Femur (tissue), 1 donor: Measurements from ENCODE around the gene MTURN.
"Not testable (repeated sequence)": the region's sequence is repeated elsewhere in the genome, so short reads cannot be mapped to it uniquely, and the experiment has no call there.

Experiments
- DNase-seq: peaks from one replicate; pipeline ENCODE4 v3.0.0-alpha.2; 2017

MTURN gene

DNA sequence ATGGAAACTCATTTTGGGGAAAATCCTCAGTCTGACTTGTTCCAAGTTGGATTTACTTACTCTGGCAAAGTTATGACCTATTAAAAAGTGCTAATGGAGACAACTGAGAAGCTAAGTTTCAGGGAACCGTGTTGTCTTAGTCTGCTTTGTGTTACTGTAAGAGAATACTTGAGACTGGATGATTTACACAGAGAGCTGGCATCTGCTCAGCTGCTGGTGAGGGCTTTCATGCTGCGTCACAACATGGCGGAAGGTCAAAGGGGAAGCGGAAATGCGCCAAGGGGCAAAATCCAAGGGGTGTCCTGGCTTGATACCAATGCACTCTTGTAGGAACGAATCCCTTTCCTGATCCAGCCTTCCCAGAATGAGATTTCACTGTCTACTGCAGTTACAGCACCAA is 46.4 kb downstream of the MTURN start:
- DNase-seq = no peak

DNA sequence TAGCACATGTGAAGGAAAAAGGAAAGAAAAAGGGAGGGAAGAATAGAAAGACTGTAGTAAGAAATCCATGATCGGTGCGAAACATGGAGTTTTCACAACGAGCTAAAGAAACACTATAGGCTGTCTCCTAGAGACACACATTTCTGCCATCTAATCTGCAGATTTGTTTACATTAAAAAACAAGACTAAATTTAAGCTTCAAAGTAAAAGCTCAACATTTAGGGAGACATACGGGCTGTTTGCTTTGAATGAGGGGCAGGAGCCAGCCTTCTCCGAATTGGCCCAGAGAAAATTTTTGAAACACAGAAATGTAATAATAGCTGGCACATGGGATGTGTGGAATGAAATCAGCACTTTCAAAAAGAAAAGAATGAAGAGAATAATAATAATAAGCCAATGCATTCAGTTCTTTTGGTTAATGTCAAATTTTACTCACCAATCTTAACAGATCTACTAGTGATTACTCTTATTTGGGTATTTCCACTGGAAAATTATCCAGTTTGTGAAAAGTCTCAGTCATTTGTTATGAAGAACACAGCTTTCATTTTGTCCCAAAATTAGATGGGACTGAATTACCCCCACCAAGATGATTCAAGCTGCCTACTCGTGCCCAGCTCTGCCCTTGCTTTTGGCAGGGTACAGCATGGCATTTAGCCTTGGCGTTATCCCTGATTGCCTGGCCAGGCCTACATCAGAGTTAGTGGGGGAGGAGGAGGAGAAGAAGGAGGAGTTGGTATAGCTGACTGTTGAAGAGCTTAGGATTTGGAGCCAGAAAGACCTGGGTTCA is 47.1 kb downstream of the MTURN start:
- no peak for DNase-seq

GRCh38 chr7:30182814-30183213 is 48.0 kb downstream of the MTURN start:
- DNase-seq = no peak

- no peak for DNase-seq
Measured at GRCh38 chr7:30183749-30184369, 49.1 kb downstream of the MTURN start.

DNA sequence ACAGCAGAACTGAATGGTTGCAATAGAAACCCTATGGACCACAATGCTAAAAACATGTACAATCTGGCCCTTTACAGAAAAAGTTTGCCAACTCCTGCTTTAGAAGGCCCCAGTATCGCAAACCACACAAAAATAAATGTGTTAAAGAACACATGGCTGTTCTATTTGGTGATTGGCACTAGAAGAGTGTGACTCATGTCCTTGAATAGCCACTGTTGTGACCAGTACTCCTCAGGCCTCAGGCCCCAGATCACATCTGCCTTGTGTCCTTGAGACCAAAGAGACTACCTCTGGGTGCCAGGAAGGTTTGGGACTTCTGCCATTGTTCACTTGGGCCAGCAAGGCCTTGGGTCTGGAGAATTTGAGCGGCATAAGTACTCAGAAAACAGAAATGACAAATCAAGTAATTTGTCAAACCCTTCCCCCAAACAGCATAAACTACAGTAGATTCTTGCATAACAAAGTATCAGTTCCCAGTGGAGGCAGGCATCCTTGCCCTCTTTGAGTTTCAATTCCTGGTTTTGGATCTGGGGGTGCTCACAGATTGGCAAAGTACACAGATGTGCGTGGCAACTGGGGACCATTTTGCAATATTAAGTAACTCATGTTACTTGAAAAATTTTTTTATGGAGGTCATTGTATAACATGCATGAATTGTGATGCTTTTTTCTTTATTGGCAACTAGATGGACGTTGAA is 50.2 kb downstream of the MTURN start:
- no peak for DNase-seq

DNA sequence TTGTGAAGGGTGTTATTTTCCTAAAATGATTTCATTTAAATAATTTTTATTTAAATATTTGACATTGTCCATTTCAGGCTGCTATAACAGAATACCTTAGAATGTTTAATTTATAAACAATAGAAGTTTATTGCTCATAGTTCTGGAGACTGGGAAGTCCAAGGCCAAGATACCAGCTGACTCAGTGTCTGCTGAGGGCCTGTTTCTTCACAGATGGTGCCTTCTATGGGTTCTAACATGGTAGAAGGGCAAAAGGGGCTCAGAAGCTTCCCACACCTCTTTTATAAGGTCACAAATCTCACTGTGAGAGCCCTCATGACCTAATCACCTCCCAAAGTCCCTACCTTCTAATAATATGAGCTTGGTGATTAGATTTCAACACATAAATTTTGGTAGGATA is 50.7 kb downstream of the MTURN start:
- no peak for DNase-seq

DNA sequence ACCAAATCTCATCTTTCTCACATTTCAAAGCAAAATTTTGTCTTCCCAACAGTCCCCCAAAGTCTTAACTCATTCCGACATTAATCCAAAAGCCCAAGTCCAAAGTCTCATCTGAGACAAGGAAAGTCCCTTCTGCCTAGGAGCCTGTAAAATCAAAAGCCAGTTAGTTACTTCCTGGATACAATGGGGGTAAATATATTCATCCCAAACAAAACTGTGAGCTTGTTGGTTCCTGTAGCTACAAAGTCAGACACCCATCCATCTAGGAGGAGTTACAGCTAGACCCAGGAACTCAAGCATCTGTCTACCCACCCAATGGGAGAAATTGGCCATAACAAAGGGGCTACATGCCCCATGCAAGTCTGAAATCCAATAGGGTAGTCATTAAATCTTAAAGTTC is 51.9 kb downstream of the MTURN start:
- no peak for DNase-seq

DNA sequence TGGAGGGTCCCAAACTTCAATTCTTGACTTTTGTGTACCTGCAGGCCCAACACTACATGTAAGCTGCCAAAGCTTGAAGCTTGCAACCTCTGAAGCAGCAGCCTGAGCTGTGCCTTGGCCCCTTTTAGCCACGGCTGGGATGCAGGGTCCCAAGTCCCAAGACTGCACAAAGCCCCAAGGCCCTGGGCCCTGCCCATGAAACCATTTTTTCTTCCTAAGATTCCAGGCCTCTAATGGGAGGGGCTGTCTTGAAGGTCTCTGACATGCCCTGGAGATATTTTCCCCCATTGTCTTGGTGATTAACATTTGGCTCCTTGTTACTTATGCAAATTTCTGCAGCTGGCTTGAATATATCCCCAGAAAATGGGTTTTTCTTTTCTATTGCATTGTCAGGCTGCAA is 52.7 kb downstream of the MTURN start:
- no peak for DNase-seq

- not testable (repeated sequence) for DNase-seq
Measured at GRCh38 chr7:30188381-30188780, 53.6 kb downstream of the MTURN start.

- DNase-seq = no peak
Measured at GRCh38 chr7:30188811-30189210, 54.0 kb downstream of the MTURN start.

DNA sequence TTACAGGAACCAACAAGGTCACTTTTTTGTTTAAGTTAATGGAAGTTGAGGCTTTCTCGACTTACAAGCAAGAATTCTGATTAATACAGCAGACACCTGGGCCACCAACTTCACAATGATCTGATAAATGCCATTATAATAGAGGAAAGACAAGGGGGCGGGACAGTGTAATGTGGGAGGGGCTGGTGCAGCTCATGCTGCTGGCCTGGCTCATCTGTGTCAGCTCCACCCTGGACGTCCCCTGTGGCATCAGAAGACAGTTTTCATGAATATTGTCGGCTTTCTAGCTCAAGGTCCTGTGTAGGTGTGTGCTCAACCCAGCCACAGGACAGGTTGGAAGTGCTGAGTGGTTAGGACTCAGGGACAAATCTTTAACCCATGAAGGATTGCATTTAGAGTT is 57.0 kb downstream of the MTURN start:
- DNase-seq = no peak

DNA sequence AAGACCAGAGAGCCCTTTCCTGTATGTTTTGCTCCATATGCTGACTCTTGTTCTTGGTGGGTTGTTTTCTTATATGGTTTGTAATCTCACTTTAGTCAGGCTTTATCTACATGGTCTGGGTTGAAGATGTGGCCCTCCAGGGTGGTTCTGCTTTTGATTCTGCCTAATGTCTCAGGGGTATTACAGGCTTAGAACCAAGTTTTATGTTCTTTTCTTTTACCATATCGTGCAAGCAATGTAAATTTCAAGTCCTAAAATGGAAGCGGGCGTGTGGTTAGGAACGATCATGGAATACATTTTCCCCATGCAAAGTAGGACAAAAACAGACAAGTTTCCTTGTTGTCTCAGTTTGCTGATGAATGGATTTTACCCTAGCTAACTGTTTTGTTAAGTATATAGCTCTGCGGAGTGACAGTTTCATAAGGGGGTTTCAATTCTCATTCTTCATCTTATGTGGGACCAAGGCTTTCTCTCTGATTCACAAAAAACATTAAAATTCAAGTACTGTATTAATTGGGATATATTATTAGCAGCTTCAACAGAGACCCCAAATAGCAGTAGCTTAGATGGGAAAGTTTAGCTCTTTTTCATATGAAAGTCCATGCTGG is 58.7 kb downstream of the MTURN start:
- no peak for DNase-seq

DNA sequence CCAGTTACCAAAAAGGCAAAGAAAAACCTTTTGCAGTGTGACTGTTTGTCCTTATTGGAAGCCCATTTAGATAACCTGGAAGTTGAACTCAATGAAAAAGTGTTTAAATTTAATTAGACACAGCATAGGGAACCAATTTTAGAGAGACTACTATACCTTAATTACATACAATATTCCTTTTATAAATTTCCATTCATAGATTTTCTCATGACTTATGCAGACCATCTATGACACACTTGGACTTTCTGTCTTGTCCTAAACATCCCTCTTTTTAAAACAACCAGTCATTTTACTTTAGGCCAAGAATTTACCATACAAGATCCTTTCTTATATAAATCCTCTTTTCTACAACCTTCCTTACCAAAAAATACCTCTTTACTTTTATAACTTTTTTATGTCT is 61.6 kb downstream of the MTURN start:
- DNase-seq = no peak

- DNase-seq = no peak
Measured at GRCh38 chr7:30197438-30197837, 62.7 kb downstream of the MTURN start.

- no peak for DNase-seq
Measured at GRCh38 chr7:30199271-30199670, 64.5 kb downstream of the MTURN start.

DNA sequence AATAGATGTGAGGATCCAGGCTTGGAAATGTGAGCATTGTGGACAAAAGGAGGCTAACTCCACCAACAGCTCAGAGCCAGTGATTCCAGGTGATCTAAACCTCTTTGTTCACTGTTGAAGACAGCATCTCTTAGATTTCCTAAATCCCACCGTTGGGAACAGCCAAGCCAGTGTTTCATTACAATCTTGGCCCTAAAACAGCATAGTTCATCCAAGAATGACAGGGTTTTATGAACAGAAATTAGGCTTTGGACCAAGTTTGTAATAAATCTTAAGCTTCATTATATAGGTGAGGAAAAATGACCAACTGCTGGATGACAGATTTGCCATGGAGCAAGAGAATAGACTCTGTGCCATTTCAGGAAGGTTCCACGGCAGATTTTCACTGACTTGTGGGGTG is 65.8 kb downstream of the MTURN start:
- no peak for DNase-seq

GRCh38 chr7:30201161-30201666 is 66.4 kb downstream of the MTURN start:
- no peak for DNase-seq

GRCh38 chr7:30201921-30202320 is 67.1 kb downstream of the MTURN start:
- no peak for DNase-seq

GRCh38 chr7:30202671-30203070 is 67.9 kb downstream of the MTURN start:
- no peak for DNase-seq

GRCh38 chr7:30206491-30206890 is 71.7 kb downstream of the MTURN start:
- DNase-seq = no peak

DNA sequence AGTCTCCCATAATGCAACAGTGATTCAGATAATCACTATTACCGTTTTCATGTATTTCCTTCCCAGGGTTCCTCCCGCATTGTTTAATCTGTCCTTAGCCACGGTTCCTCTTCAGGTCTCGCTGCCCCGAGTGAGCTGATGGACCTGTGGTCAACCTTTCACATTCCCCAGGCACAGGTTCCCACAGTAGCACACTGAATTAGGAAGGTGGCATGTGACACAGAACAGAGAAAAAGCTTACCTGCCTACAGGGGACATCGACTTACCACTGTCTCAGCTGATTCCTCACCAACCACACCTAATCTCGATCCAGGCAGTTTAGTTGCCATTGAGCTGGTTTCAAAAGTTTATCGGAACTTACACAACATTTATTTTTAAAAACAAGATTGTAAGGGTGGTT is 72.2 kb downstream of the MTURN start:
- no peak for DNase-seq

DNA sequence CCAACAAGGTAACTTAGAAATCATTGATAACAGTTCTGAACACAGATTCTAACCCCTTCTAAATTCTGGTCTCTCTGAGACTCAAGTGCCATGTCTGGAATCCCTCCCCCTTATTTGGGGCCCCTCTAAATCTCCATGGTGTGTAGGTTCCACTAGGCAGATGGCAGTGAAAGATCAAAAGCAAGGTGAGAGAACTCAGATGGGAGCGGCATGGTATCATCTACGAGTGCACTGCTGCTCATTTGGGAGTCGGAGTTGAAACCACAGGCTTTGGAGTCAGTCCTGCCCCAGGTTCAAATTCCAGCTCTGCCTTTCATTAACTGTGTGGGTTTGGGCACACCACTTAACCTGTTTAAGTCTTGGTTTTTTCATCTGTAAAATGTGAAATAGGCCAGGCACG is 72.6 kb downstream of the MTURN start:
- no peak for DNase-seq

DNA sequence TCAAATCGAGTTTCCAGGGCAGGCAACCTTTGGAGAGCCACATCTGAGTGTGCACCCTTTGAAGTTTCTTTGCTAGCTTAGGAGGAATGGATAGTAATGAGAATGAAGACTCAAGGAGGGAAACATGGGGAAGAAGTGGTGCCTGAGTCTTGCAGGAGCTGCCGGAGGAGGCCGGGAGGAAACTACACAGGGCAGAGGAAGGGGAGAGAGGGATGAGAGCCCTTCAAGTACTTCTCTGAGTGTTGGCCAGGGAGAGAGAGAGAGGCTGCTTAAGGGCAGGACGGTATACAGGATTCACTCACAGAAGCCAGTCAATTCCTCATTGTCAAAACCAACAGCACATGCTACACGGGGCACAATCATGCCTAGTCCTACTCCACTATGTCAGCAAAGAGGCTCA is 75.2 kb downstream of the MTURN start:
- DNase-seq = no peak
